ENCODE measurements around the gene NQO1. TPM values are rescaled to one million over a fixed set of nuclear protein-coding genes. Genes with fewer than 3 reads are reported as not detected.
A peak's percentile ranks its signal among the peaks of the same experiment; 100 is the strongest.

NQO1 gene
- polyA plus RNA-seq, 1 experiment: 731 TPM

- CTCF ChIA-PET: interaction anchor here (0.6 kb wide), 1 partner anchor 295 kb away, joined by 3 read pairs; no protein-coding TSS in a partner anchor
- H3K4me3 ChIP-seq (ENCODE audit: low read depth, low read length): no peak overlapping the region
- no peak for TF ChIP-seq CTCF (IDR thresholded peaks at IDR 0.05; ENCODE audit: insufficient read depth, low read depth, low read length)
- H3K27me3 ChIP-seq (ENCODE audit: control insufficient read depth, insufficient read depth, low read length): no peaks in the 10 kb centered on the region
- DNase-seq (ENCODE audit: low read depth): no peak
- peaks cover 14% of the 10 kb centered on the region for H3K36me3 ChIP-seq (ENCODE audit: control insufficient read depth, insufficient read depth, low read length)
- POLR2A ChIA-PET: no interaction called here
Observed at GRCh38 chr16:69698404-69698803, 28.0 kb downstream of the NQO1 start.

GRCh38 chr16:69693916-69694315, 32.4 kb downstream of the NQO1 start:
- CTCF ChIA-PET: interaction anchor here (2.2 kb wide), 1 partner anchor 298 kb away, joined by 5 read pairs; no protein-coding TSS in a partner anchor
- H3K27me3 ChIP-seq (ENCODE audit: control insufficient read depth, insufficient read depth, low read length): no peaks in the 10 kb centered on the region
- no peak overlapping the region for H3K4me3 ChIP-seq (ENCODE audit: low read depth, low read length)
- no peak for TF ChIP-seq CTCF (IDR thresholded peaks at IDR 0.05; ENCODE audit: insufficient read depth, low read depth, low read length)
- no peak for DNase-seq (ENCODE audit: low read depth)
- peaks cover 20% of the 10 kb centered on the region for H3K36me3 ChIP-seq (ENCODE audit: control insufficient read depth, insufficient read depth, low read length)
- POLR2A ChIA-PET: no interaction called here

GRCh38 chr16:69691980-69692911, 34.1 kb downstream of the NQO1 start:
- TF ChIP-seq CTCF (IDR thresholded peaks at IDR 0.05; ENCODE audit: insufficient read depth, low read depth, low read length): no peak
- H3K4me3 ChIP-seq (ENCODE audit: low read depth, low read length): no peak overlapping the region
- ChIA-PET POLR2A (no interaction called here), CTCF (interaction anchor here (1.3 to 2.2 kb wide), 2 partner anchors 294 to 296 kb away, joined by 5 to 6 read pairs; no protein-coding TSS in a partner anchor)
- H3K36me3 ChIP-seq (ENCODE audit: control insufficient read depth, insufficient read depth, low read length): peaks cover 21% of the 10 kb centered on the region
- DNase-seq (ENCODE audit: low read depth): peak; percentile 9
- no peaks in the 10 kb centered on the region for H3K27me3 ChIP-seq (ENCODE audit: control insufficient read depth, insufficient read depth, low read length)

GRCh38 chr16:69688589-69688988, 37.8 kb downstream of the NQO1 start:
- H3K36me3 ChIP-seq (ENCODE audit: control insufficient read depth, insufficient read depth, low read length): peaks cover 14% of the 10 kb centered on the region
- CTCF ChIA-PET: interaction anchor here (0.6 to 1.3 kb wide), 3 partner anchors 9 to 53 kb away, joined by 3 to 4 read pairs (median 3); no protein-coding TSS in a partner anchor

More at GRCh38 chr16:69688589-69688988, 37.8 kb downstream of the NQO1 start:
- Histone ChIP-seq H3K4me3 (ENCODE audit: low read depth, low read length) (no peak overlapping the region), H3K27me3 (ENCODE audit: control insufficient read depth, insufficient read depth, low read length) (no peaks in the 10 kb centered on the region)
- POLR2A ChIA-PET: no interaction called here
- no peak for DNase-seq (ENCODE audit: low read depth)
- TF ChIP-seq CTCF (IDR thresholded peaks at IDR 0.05; ENCODE audit: insufficient read depth, low read depth, low read length): no peak
